PFSK-1 (cell line): ENCODE measurements around the gene TBX19.

Source experiments
- FOXP2 ChIP-seq: optimal IDR thresholded peaks from 2 replicates; pipeline ENCODE3; 2011; ENCODE audit warnings: borderline replicate concordance, control low read depth, inconsistent platforms; ENCODE audit not compliant: insufficient read depth; ENCODE audit errors: extremely low read length, extremely low read depth
- SIN3A ChIP-seq: IDR thresholded peaks from 2 replicates; pipeline ENCODE4 v1.6.1; 2012; ENCODE audit warnings: mild to moderate bottlenecking, low read length, moderate library complexity, borderline replicate concordance; ENCODE audit not compliant: insufficient read depth

DNA sequence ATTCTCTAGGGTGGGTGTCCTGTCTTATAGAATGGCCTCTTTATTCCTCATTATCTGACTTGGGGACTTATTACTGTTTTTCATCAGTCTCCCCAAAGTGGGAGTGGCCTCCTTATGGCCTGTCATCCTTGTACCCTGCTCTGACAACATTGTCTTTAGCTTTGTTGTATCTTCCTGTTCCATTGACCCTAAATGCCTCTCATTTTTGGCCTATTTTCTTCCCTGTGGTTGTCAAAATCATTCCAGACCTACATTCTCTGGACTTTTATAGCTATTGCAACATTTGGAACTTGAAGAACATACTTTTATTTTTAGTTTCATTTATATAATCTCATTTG is 45.2 kb upstream of the TBX19 start:
- no peak for TF ChIP-seq SIN3A
- TF ChIP-seq FOXP2, result no peak
